MCF 10A (cell line): ENCODE data around the gene TPX2. TPM values are rescaled to one million over a fixed set of nuclear protein-coding genes. Genes with fewer than 3 reads are reported as not detected.

ENCODE experiments used
- BruUV-seq: library from RNA; stranded (reverse); fragments of 400-500 nt; replicated peaks from 2 replicates; lab custom pipeline; 2021; lab: Mats Ljungman, UMichigan
- CTCF ChIA-PET: fragments of 300-600 bp; sonication (Branson Sonifier 250); formaldehyde crosslinking; extraction: SDS; loops from one replicate; lab custom pipeline; 2021; ENCODE audit warnings: antibody characterized with exemption, inconsistent platforms; lab: Yijun Ruan, JAX
- POLR2A ChIA-PET: fragments of 300-600, 350-650 bp; sonication (Branson Sonifier 250); formaldehyde crosslinking; extraction: SDS; loops from one replicate; lab custom pipeline; 2020; ENCODE audit warnings: antibody characterized with exemption, inconsistent platforms; lab: Yijun Ruan, JAX
- DNase-seq: peaks from one replicate; pipeline ENCODE4 v3.0.0-alpha.2; 2018; ENCODE audit not compliant: unreplicated experiment
- H3K27ac Mint-ChIP-seq: one replicate; pipeline ENCODE4 v1.8.0; 2022; ENCODE audit warnings: mild to moderate bottlenecking, low read depth, mixed read lengths; ENCODE audit not compliant: unreplicated experiment
- H3K27me3 Mint-ChIP-seq: one replicate; pipeline ENCODE4 v1.8.0; 2022; ENCODE audit warnings: mixed read lengths; ENCODE audit not compliant: insufficient read depth, unreplicated experiment
- H3K36me3 Mint-ChIP-seq: one replicate; pipeline ENCODE4 v1.8.0; 2022; ENCODE audit warnings: mild to moderate bottlenecking, moderate library complexity, mixed read lengths; ENCODE audit not compliant: insufficient read depth, unreplicated experiment
- H3K4me1 Mint-ChIP-seq: one replicate; pipeline ENCODE4 v1.8.0; 2022; ENCODE audit warnings: mixed read lengths; ENCODE audit not compliant: insufficient read depth, unreplicated experiment
- H3K4me3 Mint-ChIP-seq: one replicate; pipeline ENCODE4 v1.8.0; 2022; ENCODE audit warnings: mild to moderate bottlenecking, moderate library complexity, mixed read lengths; ENCODE audit not compliant: unreplicated experiment
- H3K9me3 Mint-ChIP-seq: one replicate; pipeline ENCODE4 v1.8.0; 2022; ENCODE audit warnings: mixed read lengths; ENCODE audit not compliant: unreplicated experiment
- CTCF ChIP-seq: fragments of 200-600 bp; IDR thresholded peaks from one replicate; pipeline ENCODE4 v1.8.0; 2022; ENCODE audit warnings: antibody characterized with exemption, mild to moderate bottlenecking; ENCODE audit not compliant: unreplicated experiment
- intact Hi-C: fragments of 100-400 bp; cut with micrococcal nuclease; formaldehyde crosslinking; loops from 2 replicates; pipeline ENCODE4 v1.14.1; 2022
- total RNA-seq: library from RNA; stranded (reverse); gene quantifications from 2 replicates; pipeline ENCODE4 v1.2.3, GENCODE V29; 2022

TPX2 gene
- total RNA-seq, 1 experiment from 2014 or later: 79.6 TPM

- TF ChIP-seq CTCF: no peak
- intact Hi-C loops: no loop called here
- H3K9me3 Mint-ChIP-seq: no peaks in the 10 kb centered on the region
- H3K27me3 Mint-ChIP-seq: no peaks in the 10 kb centered on the region
- DNase-seq: no peak
- no peaks in the 10 kb centered on the region for H3K4me1 Mint-ChIP-seq
- no TSS peak for BruUV-seq
- ChIA-PET POLR2A (interaction anchor here (0.7 to 1.0 kb wide), 2 partner anchors 340 to 394 kb away, joined by 3 read pairs; no protein-coding TSS in a partner anchor), CTCF (interaction anchor here (0.6 to 7.3 kb wide), 11 partner anchors 8 to 277 kb away, joined by 3 to 45 read pairs (median 4); no protein-coding TSS in a partner anchor)
- no peaks in the 10 kb centered on the region for H3K36me3 Mint-ChIP-seq
- no peak overlapping the region for H3K27ac Mint-ChIP-seq
- no peak overlapping the region for H3K4me3 Mint-ChIP-seq
These were observed 76.5 kb downstream of the TPX2 start for GRCh38 chr20:31815408-31816188.

- intact Hi-C loops: no loop called here
- no peak for TF ChIP-seq CTCF
- no peaks in the 10 kb centered on the region for H3K4me1 Mint-ChIP-seq
- no peak overlapping the region for H3K27ac Mint-ChIP-seq
- H3K27me3 Mint-ChIP-seq: no peaks in the 10 kb centered on the region
- H3K4me3 Mint-ChIP-seq: no peak overlapping the region
- no TSS peak for BruUV-seq
- DNase-seq: no peak
- H3K9me3 Mint-ChIP-seq: no peaks in the 10 kb centered on the region
- H3K36me3 Mint-ChIP-seq: no peaks in the 10 kb centered on the region
- POLR2A ChIA-PET: interaction anchor here (1.0 kb wide), 1 partner anchor 340 kb away, joined by 3 read pairs; no protein-coding TSS in a partner anchor
- CTCF ChIA-PET: interaction anchor here (0.7 to 7.3 kb wide), 11 partner anchors 8 to 275 kb away, joined by 3 to 45 read pairs (median 4); no protein-coding TSS in a partner anchor
These were observed 77.1 kb downstream of the TPX2 start for GRCh38 chr20:31816221-31816620.

GRCh38 chr20:31817461-31817860, 78.4 kb downstream of the TPX2 start:
- ChIA-PET POLR2A (interaction anchor here (0.6 to 1.3 kb wide), 2 partner anchors 8 to 314 kb away, joined by 3 read pairs; no protein-coding TSS in a partner anchor), CTCF (interaction anchor here (0.5 to 7.3 kb wide), 12 partner anchors 10 to 705 kb away, joined by 3 to 45 read pairs (median 4); partner anchors contain the start of gene PDRG1)
- Mint-ChIP-seq H3K27me3 (no peaks in the 10 kb centered on the region), H3K4me3 (no peak overlapping the region), H3K9me3 (no peaks in the 10 kb centered on the region), H3K4me1 (no peaks in the 10 kb centered on the region), H3K36me3 (no peaks in the 10 kb centered on the region), H3K27ac (no peak overlapping the region)
- no TSS peak for BruUV-seq
- DNase-seq: no peak
- no peak for TF ChIP-seq CTCF
- intact Hi-C loops: no loop called here

GRCh38 chr20:31818376-31818908, 79.4 kb downstream of the TPX2 start:
- no peak for DNase-seq
- TF ChIP-seq CTCF: no peak
- POLR2A ChIA-PET: interaction anchor here (1.3 kb wide), 1 partner anchor 9 kb away, joined by 3 read pairs; no protein-coding TSS in a partner anchor
- Mint-ChIP-seq H3K4me1 (no peaks in the 10 kb centered on the region), H3K27me3 (no peaks in the 10 kb centered on the region), H3K27ac (no peak overlapping the region), H3K9me3 (no peaks in the 10 kb centered on the region), H3K4me3 (no peak overlapping the region), H3K36me3 (no peaks in the 10 kb centered on the region)
- intact Hi-C loops: no loop called here
- no TSS peak for BruUV-seq
- CTCF ChIA-PET: interaction anchor here (0.6 to 7.3 kb wide), 8 partner anchors 11 to 840 kb away, joined by 3 to 45 read pairs (median 4); partner anchors contain the start of gene FOXS1
